Mesenchymal stem cell (in vitro differentiated cells and primary cell): ENCODE data around the gene SUSD2.

Experiments
- DNase-seq: peaks from one replicate; pipeline ENCODE4 v3.0.0-alpha.2; 2013
- H2AFZ ChIP-seq: one replicate; pipeline ENCODE4 v1.6.1; 2013; ENCODE audit warnings: low read depth, mild to moderate bottlenecking, control low read depth, inconsistent platforms, low read length, moderate library complexity
- H2AK5ac ChIP-seq: 2 replicates; pipeline ENCODE4 v1.6.1; 2013; ENCODE audit warnings: low read length, moderate library complexity, mild to moderate bottlenecking, inconsistent platforms; ENCODE audit not compliant: severe bottlenecking
- H2BK120ac ChIP-seq: one replicate; pipeline ENCODE4 v1.6.1; 2013; ENCODE audit warnings: low read depth, mild to moderate bottlenecking, inconsistent platforms, low read length, moderate library complexity
- H2BK12ac ChIP-seq, 2 experiments: one replicate each; pipeline ENCODE4 v1.6.1; 2013; ENCODE audit warnings: inconsistent platforms in 2 of 2, low read length in 2 of 2, mild to moderate bottlenecking in 2 of 2, moderate library complexity in 2 of 2, control low read depth in 1 of 2
- H2BK15ac ChIP-seq: one replicate; pipeline ENCODE4 v1.6.1; 2013; ENCODE audit warnings: mild to moderate bottlenecking, low read depth, inconsistent platforms; ENCODE audit not compliant: poor library complexity, severe bottlenecking
- H2BK5ac ChIP-seq: 2 replicates; pipeline ENCODE4 v1.6.1; 2013; ENCODE audit warnings: low read depth, mild to moderate bottlenecking, low read length, control low read depth, inconsistent platforms; ENCODE audit not compliant: poor library complexity, severe bottlenecking
- H3K14ac ChIP-seq, 2 experiments: one replicate each; pipeline ENCODE4 v1.6.1; 2013; ENCODE audit warnings: inconsistent platforms in 2 of 2, low read length in 2 of 2, control low read depth in 1 of 2, mild to moderate bottlenecking in 1 of 2, moderate library complexity in 1 of 2
- H3K18ac ChIP-seq, 2 experiments: one replicate each; pipeline ENCODE4 v1.6.1; 2013; ENCODE audit warnings: inconsistent platforms in 2 of 2, low read length in 2 of 2, control low read depth in 1 of 2, low read depth in 1 of 2, mild to moderate bottlenecking in 1 of 2
- H3K23ac ChIP-seq, 2 experiments: one replicate each; pipeline ENCODE4 v1.6.1; 2013; ENCODE audit warnings: inconsistent platforms in 2 of 2, low read length in 2 of 2, mild to moderate bottlenecking in 2 of 2, moderate library complexity in 2 of 2, control low read depth in 1 of 2
- H3K27ac ChIP-seq: 2 replicates; pipeline ENCODE4 v1.5.1; 2013; ENCODE audit warnings: mild to moderate bottlenecking, moderate library complexity, low read length, control low read depth, inconsistent platforms; ENCODE audit not compliant: poor library complexity, severe bottlenecking
- H3K27me3 ChIP-seq, 2 experiments: 2 replicates each; pipeline versions ENCODE4 v1.6.1 to v1.7.0; 2013; ENCODE audit warnings: low read length in 2 of 2, mild to moderate bottlenecking in 2 of 2, moderate library complexity in 2 of 2, control low read depth in 1 of 2, inconsistent platforms in 1 of 2; ENCODE audit not compliant: control insufficient read depth in 1 of 2, insufficient read depth in 1 of 2
- H3K36me3 ChIP-seq, 2 experiments: 2 replicates each; pipeline versions ENCODE4 v1.6.1 to v1.7.0; 2013; ENCODE audit warnings: low read length in 2 of 2, control low read depth in 1 of 2, inconsistent platforms in 1 of 2, low read depth in 1 of 2, mild to moderate bottlenecking in 1 of 2; ENCODE audit not compliant: insufficient read depth in 2 of 2, control insufficient read depth in 1 of 2
- H3K4ac ChIP-seq, 2 experiments: one replicate each; pipeline ENCODE4 v1.6.1; 2013; ENCODE audit warnings: inconsistent platforms in 2 of 2, low read length in 2 of 2, mild to moderate bottlenecking in 2 of 2, moderate library complexity in 2 of 2, control low read depth in 1 of 2, low read depth in 1 of 2
- H3K4me1 ChIP-seq: 2 replicates; pipeline ENCODE4 v1.6.1; 2013; ENCODE audit warnings: low read depth, low read length, control low read depth; ENCODE audit not compliant: control insufficient read depth, insufficient read depth
- H3K4me2 ChIP-seq: 2 replicates; pipeline ENCODE4 v1.6.1; 2013; ENCODE audit warnings: low read length, mild to moderate bottlenecking, inconsistent platforms; ENCODE audit not compliant: poor library complexity, severe bottlenecking
- H3K4me3 ChIP-seq, 2 experiments: 2 replicates each; pipeline versions ENCODE4 v1.5.1 to v1.7.0; 2013; ENCODE audit warnings: low read length in 2 of 2, mild to moderate bottlenecking in 2 of 2, control low read depth in 1 of 2, low read depth in 1 of 2; ENCODE audit not compliant: insufficient read depth in 1 of 2
- H3K79me1 ChIP-seq: replicated peaks from 2 replicates; pipeline ENCODE4 v1.6.1; 2013; ENCODE audit warnings: mild to moderate bottlenecking, control low read depth, low read length, inconsistent platforms; ENCODE audit not compliant: poor library complexity, severe bottlenecking
- H3K9ac ChIP-seq: 2 replicates; pipeline ENCODE4 v1.7.0; 2013; ENCODE audit warnings: mild to moderate bottlenecking, low read length, moderate library complexity
- H3K9me3 ChIP-seq: 2 replicates; pipeline ENCODE4 v1.7.0; 2013; ENCODE audit warnings: mild to moderate bottlenecking, low read length; ENCODE audit not compliant: control insufficient read depth
- H4K8ac ChIP-seq: one replicate; pipeline ENCODE4 v1.6.1; 2013; ENCODE audit warnings: inconsistent platforms, mild to moderate bottlenecking, low read length, moderate library complexity
- H4K91ac ChIP-seq: one replicate; pipeline ENCODE4 v1.6.1; 2013; ENCODE audit warnings: mild to moderate bottlenecking, low read length, inconsistent platforms
- WGBS: methylation state at CpG from one replicate; pipeline ENCODE4 v1.1.7; 2013; ENCODE audit warnings: mixed read lengths; 5-methylcytosine and 5-hydroxymethylcytosine counted together

Gene SUSD2

DNA sequence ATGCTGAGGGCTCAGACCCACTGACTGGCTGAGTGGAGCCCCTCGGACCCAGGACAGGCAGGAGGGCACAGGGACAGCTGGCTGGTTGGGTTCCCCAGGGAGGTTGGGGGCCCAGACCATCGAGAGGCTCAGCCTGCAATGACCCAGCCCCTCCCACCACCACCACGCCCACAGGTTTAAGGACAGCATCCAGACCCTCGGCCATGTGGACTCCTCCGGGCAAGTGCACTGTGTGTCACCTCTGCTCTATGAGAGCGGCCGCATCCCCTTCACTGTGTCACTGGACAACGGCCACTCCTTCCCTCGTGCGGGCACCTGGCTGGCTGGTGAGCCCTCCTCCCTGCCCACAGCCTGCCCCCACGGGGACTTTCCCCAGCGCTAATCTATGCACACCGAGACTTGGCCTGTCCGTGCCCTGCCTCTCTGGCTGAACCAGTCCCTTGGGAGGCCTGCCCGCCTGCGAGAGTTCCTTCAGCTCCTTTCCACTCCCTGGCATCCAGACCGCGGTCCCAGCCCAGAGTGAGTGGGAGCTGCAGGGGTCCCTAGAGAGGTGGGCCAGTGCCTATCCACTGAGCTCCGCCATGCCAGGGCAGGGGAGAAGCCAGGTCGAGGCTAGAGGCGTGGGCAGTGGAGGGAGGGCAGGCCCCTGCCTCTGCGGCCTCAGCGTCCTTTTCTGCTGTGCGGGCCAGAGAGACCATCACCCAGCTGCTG is 2.2 kb downstream of the SUSD2 start:
- Histone ChIP-seq H2AK5ac (no peak overlapping the region), H3K9ac (no peak overlapping the region), H4K8ac (no peak overlapping the region), H3K4me3 (no peak overlapping the region), H2AFZ (no peak overlapping the region), H3K4me1 (peaks cover 7% of the 10 kb centered on the region), H3K36me3 (peaks cover 1 to 14% of the 10 kb centered on the region in 2 experiments), H2BK5ac (no peak overlapping the region), H3K23ac (no peak overlapping the region), H3K18ac (no peak overlapping the region), H3K27me3 (no peaks in the 10 kb centered on the region), H3K14ac (no peak overlapping the region), H3K4me2 (no peak overlapping the region), H3K79me1 (no peaks in the 10 kb centered on the region), H2BK12ac (no peak overlapping the region), H3K9me3 (no peaks in the 10 kb centered on the region), H2BK15ac (no peak overlapping the region), H4K91ac (peak overlapping the region; percentile 65), H2BK120ac (no peak overlapping the region), H3K27ac (no peak overlapping the region), H3K4ac (no peak overlapping the region)
- WGBS = 90% methylated on average over 23 of the region's 24 CpGs
- DNase-seq = no peak

GRCh38 chr22:24184057-24184798 is 2.9 kb downstream of the SUSD2 start:
- Histone ChIP-seq H3K4me1 (peaks cover 9% of the 10 kb centered on the region), H4K8ac (no peak overlapping the region), H3K27ac (no peak overlapping the region), H2BK12ac (no peak overlapping the region), H3K4me3 (no peak overlapping the region), H2BK120ac (no peak overlapping the region), H3K23ac (no peak overlapping the region), H2BK5ac (no peak overlapping the region), H2AFZ (no peak overlapping the region), H3K9ac (no peak overlapping the region), H3K79me1 (no peaks in the 10 kb centered on the region), H3K14ac (no peak overlapping the region), H3K27me3 (no peaks in the 10 kb centered on the region), H2BK15ac (no peak overlapping the region), H3K4ac (no peak overlapping the region), H2AK5ac (no peak overlapping the region), H3K9me3 (no peaks in the 10 kb centered on the region), H3K36me3 (peaks cover 0 to 10% of the 10 kb centered on the region in 2 experiments), H3K4me2 (no peak overlapping the region), H4K91ac (no peak overlapping the region), H3K18ac (no peak overlapping the region)
- DNase-seq = no peak
- WGBS = 93% methylated on average over 16 of the region's 16 CpGs

DNA sequence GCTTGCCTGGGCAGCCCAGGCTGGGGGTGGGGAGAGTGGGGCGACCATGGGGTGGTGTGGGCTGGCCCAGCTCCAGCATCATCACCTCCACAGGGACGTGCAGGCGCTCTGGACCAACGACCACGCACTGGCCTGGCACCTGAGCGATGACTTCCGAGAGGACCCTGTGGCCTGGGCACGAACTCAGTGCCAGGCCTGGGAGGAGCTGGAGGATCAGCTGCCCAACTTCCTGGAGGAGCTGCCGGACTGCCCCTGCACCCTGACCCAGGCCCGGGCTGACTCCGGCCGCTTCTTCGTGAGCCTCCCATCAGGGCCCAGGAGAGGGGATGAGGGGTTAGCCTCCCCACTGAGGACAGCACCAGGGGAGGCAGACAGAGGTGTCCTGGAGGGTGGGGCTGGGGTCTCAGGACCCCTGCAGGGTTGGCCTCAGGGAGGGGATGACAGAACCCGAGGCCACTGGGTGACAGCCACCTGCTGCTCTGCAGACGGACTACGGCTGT is 3.8 kb downstream of the SUSD2 start:
- Histone ChIP-seq H3K27me3 (no peaks in the 10 kb centered on the region), H2BK15ac (no peak overlapping the region)
- WGBS = 96% methylated on average over 16 of the region's 16 CpGs

More for the DNA sequence above, 3.8 kb downstream of the SUSD2 start:
- Histone ChIP-seq H3K27ac (no peak overlapping the region), H3K23ac (no peak overlapping the region), H2AK5ac (no peak overlapping the region), H3K9ac (no peak overlapping the region), H3K36me3 (peaks cover 0 to 4% of the 10 kb centered on the region in 2 experiments), H3K79me1 (no peaks in the 10 kb centered on the region), H2AFZ (no peak overlapping the region), H3K4me2 (no peak overlapping the region), H3K9me3 (no peaks in the 10 kb centered on the region), H3K14ac (no peak overlapping the region), H3K4me1 (peaks cover 14% of the 10 kb centered on the region), H3K4me3 (no peak overlapping the region), H3K4ac (no peak overlapping the region), H4K8ac (no peak overlapping the region), H4K91ac (peak overlapping the region; percentile 14), H2BK5ac (no peak overlapping the region), H2BK12ac (peak overlapping the region in 1 of 2 experiments; percentile 10), H3K18ac (no peak overlapping the region), H2BK120ac (no peak overlapping the region)
- DNase-seq = no peak
